ENCODE measurements around the gene RSAD1.

The RSAD1 gene

DNA sequence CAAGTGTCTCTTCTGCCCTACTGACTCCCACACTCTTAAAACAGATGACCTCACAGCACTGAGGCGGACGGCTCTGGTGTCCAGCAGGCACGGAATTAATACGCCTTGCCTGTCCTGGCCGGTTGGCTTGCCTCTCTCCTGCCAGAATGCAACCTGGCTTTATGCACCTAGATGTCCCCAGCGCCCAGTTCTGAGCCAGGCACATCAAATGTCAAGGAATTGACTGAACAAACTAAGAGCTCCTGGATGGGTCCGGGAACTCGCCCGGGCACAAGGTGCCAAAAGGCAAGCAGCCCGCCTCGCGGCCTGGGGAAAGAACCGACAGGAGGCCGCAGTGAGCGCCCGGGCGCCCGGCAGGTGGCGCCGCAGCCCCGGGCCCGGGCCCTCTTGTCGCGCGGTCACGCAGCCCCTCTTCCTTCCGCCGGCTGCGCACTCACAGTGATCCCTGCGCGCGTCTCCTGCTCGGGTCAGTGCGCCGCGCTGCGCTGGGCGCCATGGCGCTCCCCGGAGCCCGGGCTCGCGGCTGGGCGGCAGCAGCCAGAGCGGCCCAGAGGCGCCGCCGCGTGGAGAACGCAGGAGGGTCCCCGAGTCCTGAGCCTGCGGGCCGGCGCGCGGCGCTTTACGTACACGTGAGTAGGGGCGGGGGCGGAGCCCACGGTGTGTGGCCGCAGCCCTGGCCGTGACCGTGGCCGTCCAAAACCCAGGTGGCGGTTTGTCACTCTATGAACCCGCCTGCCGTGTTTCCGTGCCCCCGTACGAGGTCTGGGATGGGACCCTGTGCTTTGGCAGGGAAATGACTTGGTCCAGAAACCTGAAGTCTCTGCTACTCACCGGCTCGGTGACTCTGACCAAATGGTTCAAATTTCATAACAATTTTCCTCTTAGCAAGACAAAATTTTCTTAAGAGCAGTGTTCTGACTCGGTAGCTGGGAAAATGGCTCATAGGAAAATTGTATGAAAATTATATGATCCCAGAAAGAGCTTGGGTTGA is at the start of gene RSAD1:
Gene RSAD1, plus strand, starts transcription at position 470 of the 991 bp plus-strand sequence. Its CDS starts 25 bp downstream, at position 495.
- CTCF ChIA-PET = interaction anchor here (0.6 to 2.1 kb wide), 15 partner anchors 9 to 569 kb away, joined by 3 to 13 read pairs (median 3); partner anchors contain the start of gene LRRC59
- peak; percentile 85 for DNase-seq (ENCODE audit: extremely low spot score)
- TF ChIP-seq FOXK2 (IDR thresholded peaks at IDR 0.05) (no peak), LEF1 (IDR thresholded peaks at IDR 0.05; ENCODE audit: borderline replicate concordance) (peak; percentile 92), FOXM1 (IDR thresholded peaks at IDR 0.05; ENCODE audit: borderline replicate concordance) (0 out of 2 replicates have a peak, but pooled peaks have one; percentile 58), L3MBTL2 (conservative IDR thresholded peaks at IDR 0.05) (peak; percentile 73), SUZ12 (IDR thresholded peaks at IDR 0.05) (no peak), FOXA1 (IDR thresholded peaks at IDR 0.05) (no peak), ARNT (IDR thresholded peaks at IDR 0.05) (peak; percentile 64)
- TF ChIP-seq, protein P1, sequence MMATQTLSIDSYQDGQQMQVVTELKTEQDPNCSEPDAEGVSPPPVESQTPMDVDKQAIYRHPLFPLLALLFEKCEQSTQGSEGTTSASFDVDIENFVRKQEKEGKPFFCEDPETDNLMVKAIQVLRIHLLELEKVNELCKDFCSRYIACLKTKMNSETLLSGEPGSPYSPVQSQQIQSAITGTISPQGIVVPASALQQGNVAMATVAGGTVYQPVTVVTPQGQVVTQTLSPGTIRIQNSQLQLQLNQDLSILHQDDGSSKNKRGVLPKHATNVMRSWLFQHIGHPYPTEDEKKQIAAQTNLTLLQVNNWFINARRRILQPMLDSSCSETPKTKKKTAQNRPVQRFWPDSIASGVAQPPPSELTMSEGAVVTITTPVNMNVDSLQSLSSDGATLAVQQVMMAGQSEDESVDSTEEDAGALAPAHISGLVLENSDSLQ (IDR thresholded peaks at IDR 0.05) = no peak
- POLR2A ChIA-PET = interaction anchor here (0.7 to 2.4 kb wide), 16 partner anchors 9 to 228 kb away, joined by 3 to 23 read pairs (median 4); partner anchors contain the start of genes ACSF2 and LRRC59

DNA sequence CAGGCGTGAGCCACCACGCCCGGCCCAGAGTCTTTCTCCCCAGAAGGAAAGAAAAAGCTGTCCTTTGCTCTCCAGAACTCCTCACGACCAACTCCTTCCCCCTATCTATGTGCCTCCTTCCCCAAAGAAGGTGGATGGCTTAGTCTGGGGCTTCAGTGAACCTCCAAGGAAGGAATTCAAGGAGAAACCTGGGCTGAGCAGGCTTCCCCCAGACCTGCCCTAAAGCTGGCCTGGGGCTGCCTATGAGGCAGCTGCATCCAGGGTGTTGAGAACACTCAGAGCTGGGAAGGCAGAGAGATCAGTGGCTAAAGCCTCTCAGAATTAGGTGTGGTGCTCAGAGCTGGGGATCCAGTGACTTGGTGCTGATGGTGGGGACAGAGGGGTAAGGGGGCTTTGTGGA is 48.9 kb upstream of the RSAD1 start:
- no peak for DNase-seq (ENCODE audit: extremely low spot score)
- ChIA-PET POLR2A (interaction anchor here (2.6 kb wide), 1 partner anchor 33 kb away, joined by 17 read pairs; the partner anchor contains the start of gene LRRC59), CTCF (interaction anchor here (0.6 to 2.9 kb wide), 3 partner anchors 8 to 49 kb away, joined by 3 to 12 read pairs (median 4); partner anchors contain the start of gene LRRC59)
- TF ChIP-seq ARNT (IDR thresholded peaks at IDR 0.05) = no peak
- TF ChIP-seq ZNF384 (IDR thresholded peaks at IDR 0.05) = no peak
- TF ChIP-seq NFRKB (IDR thresholded peaks at IDR 0.05) = no peak
- TF ChIP-seq BHLHE40 (IDR thresholded peaks at IDR 0.05; ENCODE audit: borderline replicate concordance) = no peak
- TF ChIP-seq SUZ12 (IDR thresholded peaks at IDR 0.05) = no peak
- TF ChIP-seq HDGF (IDR thresholded peaks at IDR 0.05; ENCODE audit: borderline replicate concordance) = no peak
- no peak for TF ChIP-seq FOXA1 (IDR thresholded peaks at IDR 0.05)
- TF ChIP-seq CTBP1 (IDR thresholded peaks at IDR 0.05; ENCODE audit: borderline replicate concordance) = no peak
- TF ChIP-seq TARDBP (IDR thresholded peaks at IDR 0.05) = no peak
- TF ChIP-seq L3MBTL2 (conservative IDR thresholded peaks at IDR 0.05) = no peak
- TF ChIP-seq LEF1 (IDR thresholded peaks at IDR 0.05; ENCODE audit: borderline replicate concordance) = no peak
- no peak for TF ChIP-seq FOXK2 (IDR thresholded peaks at IDR 0.05)
- no peak for TF ChIP-seq FOXM1 (IDR thresholded peaks at IDR 0.05; ENCODE audit: borderline replicate concordance)
- TF ChIP-seq, protein P1 (IDR thresholded peaks at IDR 0.05) = no peak
- no peak for TF ChIP-seq ELF4 (IDR thresholded peaks at IDR 0.05)
- no peak for TF ChIP-seq SP1 (IDR thresholded peaks at IDR 0.05)

DNA sequence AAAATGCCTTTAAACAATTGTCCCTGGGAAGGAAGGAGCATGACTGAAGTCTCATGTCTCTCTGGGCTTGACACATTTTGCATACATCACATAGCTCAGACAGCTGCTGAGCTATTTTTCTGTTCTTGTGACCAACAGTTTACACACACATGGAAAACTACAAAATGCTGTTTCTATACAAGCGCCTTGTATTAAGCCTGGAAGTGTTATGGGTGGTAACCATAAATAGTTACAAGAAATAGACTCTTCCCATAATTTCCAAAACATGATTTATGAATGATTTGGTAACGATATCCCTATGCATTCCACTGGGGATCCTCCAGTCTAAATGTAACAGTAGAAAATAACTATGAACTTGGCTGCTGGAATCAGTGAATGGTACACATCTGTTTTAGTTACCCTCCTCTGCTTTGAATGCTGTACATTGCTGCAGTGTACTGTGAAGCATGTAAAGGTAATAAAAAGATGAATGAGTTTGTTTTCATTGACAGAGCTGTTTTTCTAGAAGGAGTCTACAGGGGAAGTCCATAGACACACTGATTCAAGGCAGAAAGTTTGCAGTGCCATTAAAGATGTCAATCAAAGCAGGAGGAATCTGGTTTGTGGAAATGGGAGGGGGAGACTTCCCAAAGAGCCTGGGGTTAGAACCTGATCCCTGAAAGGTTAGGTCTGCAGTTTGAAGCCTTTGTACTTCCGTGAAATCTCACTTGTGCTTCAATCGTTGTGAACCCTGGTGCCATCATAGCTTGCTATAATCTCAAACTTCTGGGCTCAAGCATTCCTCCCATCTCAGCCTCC is 47.6 kb upstream of the RSAD1 start:
- ChIA-PET POLR2A (interaction anchor here (2.6 kb wide), 1 partner anchor 34 kb away, joined by 17 read pairs; the partner anchor contains the start of gene LRRC59), CTCF (interaction anchor here (0.6 to 2.9 kb wide), 2 partner anchors 21 to 34 kb away, joined by 3 to 12 read pairs; partner anchors contain the start of gene LRRC59)
- no peak for TF ChIP-seq BHLHE40 (IDR thresholded peaks at IDR 0.05; ENCODE audit: borderline replicate concordance)
- TF ChIP-seq, protein P1 (IDR thresholded peaks at IDR 0.05) = peak; percentile 94
- no peak for DNase-seq (ENCODE audit: extremely low spot score)

GRCh38 chr17:50432125-50432762 is 46.4 kb upstream of the RSAD1 start:
- CTCF ChIA-PET = interaction anchor here (0.6 kb wide), 1 partner anchor 49 kb away, joined by 6 read pairs; no protein-coding TSS in a partner anchor
- no peak for DNase-seq (ENCODE audit: extremely low spot score)
- POLR2A ChIA-PET = interaction anchor here (2.6 kb wide), 1 partner anchor 35 kb away, joined by 17 read pairs; the partner anchor contains the start of gene LRRC59
- TF ChIP-seq HDGF (IDR thresholded peaks at IDR 0.05; ENCODE audit: borderline replicate concordance) (no peak), CTBP1 (IDR thresholded peaks at IDR 0.05; ENCODE audit: borderline replicate concordance) (no peak), ELF4 (IDR thresholded peaks at IDR 0.05) (no peak), FOXM1 (IDR thresholded peaks at IDR 0.05; ENCODE audit: borderline replicate concordance) (no peak), ARNT (IDR thresholded peaks at IDR 0.05) (no peak), LEF1 (IDR thresholded peaks at IDR 0.05; ENCODE audit: borderline replicate concordance) (no peak), BHLHE40 (IDR thresholded peaks at IDR 0.05; ENCODE audit: borderline replicate concordance) (no peak), NFRKB (IDR thresholded peaks at IDR 0.05) (no peak)

DNA sequence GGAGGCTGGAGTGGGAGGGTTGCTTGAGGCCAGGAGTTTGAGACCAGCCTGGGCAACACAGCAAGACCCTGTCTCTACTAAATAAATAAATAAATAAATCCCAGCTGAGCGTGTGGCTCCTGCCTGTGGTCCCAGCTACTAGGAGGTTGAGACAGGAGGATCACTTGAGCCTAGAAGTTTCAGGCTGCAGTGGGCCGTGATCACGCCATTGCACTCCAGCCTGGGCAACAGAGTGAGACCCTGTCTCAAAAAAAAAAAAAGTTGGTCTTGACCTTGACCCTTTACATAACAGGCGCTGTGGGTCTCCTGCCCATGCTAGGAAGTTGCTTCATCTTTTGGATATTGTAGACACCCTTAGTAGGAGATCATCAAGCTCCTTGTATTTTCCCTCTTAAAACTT is 41.3 kb upstream of the RSAD1 start:
- POLR2A ChIA-PET = interaction anchor here (0.6 kb wide), 1 partner anchor 11 kb away, joined by 3 read pairs; the partner anchor contains the start of gene ACSF2
- no peak for DNase-seq (ENCODE audit: extremely low spot score)
- TF ChIP-seq ELF4 (IDR thresholded peaks at IDR 0.05) = no peak
- no peak for TF ChIP-seq ZNF384 (IDR thresholded peaks at IDR 0.05)
- TF ChIP-seq SP1 (IDR thresholded peaks at IDR 0.05) = no peak
- TF ChIP-seq, protein P1 (IDR thresholded peaks at IDR 0.05) = no peak
- no peak for TF ChIP-seq FOXM1 (IDR thresholded peaks at IDR 0.05; ENCODE audit: borderline replicate concordance)
- TF ChIP-seq FOXK2 (IDR thresholded peaks at IDR 0.05) = no peak
- no peak for TF ChIP-seq BHLHE40 (IDR thresholded peaks at IDR 0.05; ENCODE audit: borderline replicate concordance)
- no peak for TF ChIP-seq FOXA1 (IDR thresholded peaks at IDR 0.05)
- TF ChIP-seq L3MBTL2 (conservative IDR thresholded peaks at IDR 0.05) = no peak
- no peak for TF ChIP-seq ARNT (IDR thresholded peaks at IDR 0.05)
- TF ChIP-seq CTBP1 (IDR thresholded peaks at IDR 0.05; ENCODE audit: borderline replicate concordance) = no peak
- TF ChIP-seq NFRKB (IDR thresholded peaks at IDR 0.05) = no peak
- TF ChIP-seq HDGF (IDR thresholded peaks at IDR 0.05; ENCODE audit: borderline replicate concordance) = no peak
- CTCF ChIA-PET = no interaction called here
